CD4-positive, alpha-beta T cell treated with Interleukin-10 for 1 hour (primary cell): Measurements from ENCODE around the gene NRG2.

ENCODE experiments used
- DNase-seq: peaks from one replicate; pipeline ENCODE4 v3.0.0-alpha.2; 2020

Gene NRG2

GRCh38 chr5:140005145-140005591, 37.9 kb downstream of the NRG2 start:
- DNase-seq, result no peak

GRCh38 chr5:140004174-140004573, 38.9 kb downstream of the NRG2 start:
- DNase-seq, result no peak

- DNase-seq, result no peak
Observed at GRCh38 chr5:140003519-140003918, 39.6 kb downstream of the NRG2 start.

- no peak for DNase-seq
Observed at GRCh38 chr5:140000332-140000731, 42.8 kb downstream of the NRG2 start.

GRCh38 chr5:139998837-139999236, 44.3 kb downstream of the NRG2 start:
- DNase-seq, result no peak

- DNase-seq, result no peak
Observed at GRCh38 chr5:139997276-139997675, 45.8 kb downstream of the NRG2 start.

GRCh38 chr5:139995929-139996328, 47.2 kb downstream of the NRG2 start:
- DNase-seq, result no peak

GRCh38 chr5:139994234-139994633, 48.9 kb downstream of the NRG2 start:
- DNase-seq, result no peak

- no peak for DNase-seq
Observed at GRCh38 chr5:139985733-139986132, 57.4 kb downstream of the NRG2 start.

- DNase-seq, result no peak
Observed at GRCh38 chr5:139985290-139985689, 57.8 kb downstream of the NRG2 start.

GRCh38 chr5:139984816-139985215, 58.3 kb downstream of the NRG2 start:
- no peak for DNase-seq

- DNase-seq, result no peak
Observed at GRCh38 chr5:139982975-139983240, 60.2 kb downstream of the NRG2 start.

- DNase-seq, result no peak
Observed at GRCh38 chr5:139982157-139982974, 60.7 kb downstream of the NRG2 start.

- DNase-seq, result no peak
Observed at GRCh38 chr5:139980765-139981164, 62.3 kb downstream of the NRG2 start.

- no peak for DNase-seq
Observed at GRCh38 chr5:139979943-139980342, 63.2 kb downstream of the NRG2 start.

- DNase-seq, result no peak
Observed at GRCh38 chr5:139979518-139979917, 63.6 kb downstream of the NRG2 start.

GRCh38 chr5:139976703-139977102, 66.4 kb downstream of the NRG2 start:
- DNase-seq, result no peak

GRCh38 chr5:139975942-139976341, 67.2 kb downstream of the NRG2 start:
- DNase-seq, result no peak

- DNase-seq, result no peak
Observed at GRCh38 chr5:139975306-139975705, 67.8 kb downstream of the NRG2 start.

GRCh38 chr5:139974661-139975060, 68.4 kb downstream of the NRG2 start:
- DNase-seq, result no peak

- no peak for DNase-seq
Observed at GRCh38 chr5:139971202-139971725, 71.8 kb downstream of the NRG2 start.

- DNase-seq, result no peak
Observed at GRCh38 chr5:139969318-139969717, 73.8 kb downstream of the NRG2 start.

GRCh38 chr5:139968547-139969261, 74.4 kb downstream of the NRG2 start:
- DNase-seq, result peak; percentile 86

GRCh38 chr5:139967353-139967752, 75.7 kb downstream of the NRG2 start:
- DNase-seq, result no peak
